Stimulated activated effector memory CD8-positive, alpha-beta T cell treated with anti-CD3 and anti-CD28 coated beads, Interleukin-12 subunit alpha, Interleukin-12 subunit beta, amount 100 ng/mL, for 72 hours (primary cell): ENCODE data around the gene TCP1.
"Not testable (repeated sequence)": the region's sequence is repeated elsewhere in the genome, so short reads cannot be mapped to it uniquely, and the experiment has no call there.

ENCODE experiments used
- ATAC-seq: fragments of 150-1000 bp; cut with Tn5 transposase; 2 replicates; pipeline ENCODE4 v1.10.0; 2021
- DNase-seq, 2 donors: peaks; one replicate each; pipeline ENCODE4 v3.0.0; 2021 to 2022; ENCODE audit warnings: low spot score in 2 of 2
- H3K27ac Mint-ChIP-seq: one replicate; pipeline ENCODE4 v1.8.0; 2022; ENCODE audit warnings: mild to moderate bottlenecking, mixed read lengths
- H3K36me3 Mint-ChIP-seq: one replicate; pipeline ENCODE4 v1.8.0; 2022; ENCODE audit warnings: mild to moderate bottlenecking, mixed read lengths
- H3K4me1 Mint-ChIP-seq: one replicate; pipeline ENCODE4 v1.8.0; 2022; ENCODE audit warnings: mixed read lengths
- H3K4me3 Mint-ChIP-seq: one replicate; pipeline ENCODE4 v1.8.0; 2022; ENCODE audit warnings: mild to moderate bottlenecking, mixed read lengths
- H3K9me3 Mint-ChIP-seq: one replicate; pipeline ENCODE4 v1.8.0; 2022; ENCODE audit warnings: mixed read lengths

Gene TCP1

DNA sequence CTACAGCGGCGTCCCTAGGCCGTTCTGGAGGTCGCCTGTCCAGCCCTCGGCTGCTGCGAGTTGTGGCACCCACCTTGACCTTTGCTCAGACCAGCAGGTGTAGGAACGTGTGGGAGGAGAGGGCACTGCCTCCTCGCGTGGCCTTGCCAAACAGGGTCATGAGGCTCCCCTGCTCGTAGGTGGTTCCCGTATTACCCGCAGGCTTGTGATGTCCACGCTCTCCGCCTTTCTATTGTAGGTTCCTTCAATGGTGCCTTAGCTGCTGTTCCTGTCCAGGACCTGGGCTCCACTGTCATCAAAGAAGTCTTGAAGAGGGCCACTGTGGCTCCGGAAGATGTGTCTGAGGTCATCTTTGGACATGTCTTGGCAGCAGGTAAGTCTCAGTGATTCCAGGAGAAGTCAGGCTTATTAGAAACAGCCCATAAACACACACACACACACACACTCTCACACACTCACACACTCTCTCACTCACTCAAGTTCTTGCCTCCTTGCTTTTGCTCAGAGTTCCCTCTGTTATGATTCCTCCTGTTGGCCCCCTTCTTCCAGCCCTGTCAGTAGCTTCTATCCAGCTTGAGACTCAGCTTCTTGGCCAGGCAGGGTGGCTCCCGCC is 26.6 kb downstream of the TCP1 start:
- Mint-ChIP-seq H3K4me3 (peak overlapping the region; percentile 74), H3K27ac (peak overlapping the region; percentile 92), H3K9me3 (no peaks in the 10 kb centered on the region), H3K36me3 (peaks cover 88% of the 10 kb centered on the region), H3K4me1 (peaks cover 39% of the 10 kb centered on the region)
- ATAC-seq (no peak), DNase-seq (no peak)

DNA sequence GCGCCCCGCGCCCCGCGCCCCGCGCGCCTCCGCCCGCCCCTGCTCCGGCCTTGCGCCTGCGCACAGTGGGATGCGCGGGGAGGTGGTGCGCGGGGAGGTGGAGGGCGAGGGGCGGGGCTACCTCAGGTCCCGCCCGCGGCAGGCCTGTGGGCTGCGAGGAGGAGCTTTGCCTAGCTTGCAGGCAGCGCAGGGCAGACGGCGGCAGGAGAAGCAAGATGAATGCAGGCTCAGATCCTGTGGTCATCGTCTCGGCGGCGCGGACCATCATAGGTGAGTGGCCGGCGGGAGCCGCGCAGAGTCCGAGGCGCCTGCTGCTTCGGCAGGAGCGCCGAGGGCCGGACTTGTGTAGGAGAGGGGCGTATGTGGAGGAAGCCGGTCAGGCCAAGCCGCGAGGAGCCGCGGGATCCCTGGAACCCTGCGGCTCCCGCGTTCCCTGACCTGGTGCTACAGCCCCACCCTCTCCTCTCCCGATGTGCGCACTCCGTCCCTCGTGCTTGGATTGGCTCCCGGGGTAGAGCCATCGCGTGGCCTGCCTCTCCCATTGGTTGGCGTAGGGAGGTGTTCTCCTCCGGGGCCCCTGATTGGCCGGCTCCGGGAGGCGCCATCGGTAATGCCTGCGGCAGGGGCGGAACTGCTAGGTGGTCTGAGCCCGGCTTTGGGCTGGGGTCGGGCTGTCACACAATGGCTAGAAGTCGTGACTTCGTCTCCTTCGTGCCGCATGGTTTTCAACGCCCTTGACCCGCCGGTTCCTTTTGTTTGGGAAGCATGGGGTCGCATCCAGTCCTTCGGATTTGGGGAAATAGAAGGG is 27.3 kb downstream of the TCP1 start, which contains the start of gene ACAT2:
TSS of gene ACAT2 (plus strand) at position 173 of the 808 bp plus-strand sequence. CDS start at position 216, 43 bp downstream.
- Mint-ChIP-seq H3K9me3 (no peaks in the 10 kb centered on the region), H3K27ac (peak within 1 kb of the TSS; percentile 92), H3K4me1 (peaks cover 39% of the 10 kb centered on the region), H3K4me3 (peak within 1 kb of the TSS; percentile 74), H3K36me3 (peaks cover 88% of the 10 kb centered on the region)
- peak; percentile 98 for ATAC-seq
- peak; percentile 84 to 93 for DNase-seq

DNA sequence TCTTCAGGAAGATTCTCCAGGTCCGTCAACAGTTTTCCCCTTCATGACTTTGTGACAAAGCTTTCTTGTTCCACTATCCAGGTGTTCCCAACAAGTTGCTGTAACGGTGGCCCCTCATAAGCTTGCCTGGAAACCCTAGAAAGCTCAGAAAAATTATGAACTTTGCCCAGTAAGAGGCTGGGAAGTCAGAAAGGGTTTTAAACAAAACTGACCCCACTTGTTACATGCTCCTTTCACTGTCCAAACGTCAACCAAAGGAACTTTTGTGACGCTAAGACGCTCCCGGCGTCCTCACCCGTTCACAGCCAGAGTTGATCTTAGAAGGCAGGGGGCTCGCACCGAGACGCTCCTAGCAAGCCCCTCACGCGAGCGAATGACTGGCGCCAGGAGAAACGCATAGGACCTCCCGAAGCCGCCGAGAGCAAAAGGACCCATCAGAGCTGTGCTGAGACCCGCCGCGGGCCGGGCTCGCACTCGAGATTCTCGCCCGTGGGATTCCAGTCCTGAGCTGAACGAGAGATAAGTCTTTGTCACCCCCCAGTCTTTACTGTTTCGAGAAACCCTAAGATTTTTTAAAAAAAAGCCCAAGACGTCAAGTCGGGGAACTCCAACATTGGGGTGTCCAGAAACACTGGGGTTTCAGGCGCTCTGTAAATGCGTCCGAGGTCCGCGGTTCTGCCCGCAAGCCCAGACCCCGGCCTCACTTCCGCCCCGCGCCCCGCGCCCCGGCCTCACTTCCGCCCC is 28.1 kb downstream of the TCP1 start:
- DNase-seq (peak in 1 of 2 donors; percentile 24), ATAC-seq (peak; percentile 2)
- Mint-ChIP-seq H3K9me3 (no peaks in the 10 kb centered on the region), H3K27ac (peak overlapping the region; percentile 92), H3K4me3 (peak overlapping the region; percentile 74), H3K36me3 (peaks cover 88% of the 10 kb centered on the region), H3K4me1 (peaks cover 31% of the 10 kb centered on the region)

DNA sequence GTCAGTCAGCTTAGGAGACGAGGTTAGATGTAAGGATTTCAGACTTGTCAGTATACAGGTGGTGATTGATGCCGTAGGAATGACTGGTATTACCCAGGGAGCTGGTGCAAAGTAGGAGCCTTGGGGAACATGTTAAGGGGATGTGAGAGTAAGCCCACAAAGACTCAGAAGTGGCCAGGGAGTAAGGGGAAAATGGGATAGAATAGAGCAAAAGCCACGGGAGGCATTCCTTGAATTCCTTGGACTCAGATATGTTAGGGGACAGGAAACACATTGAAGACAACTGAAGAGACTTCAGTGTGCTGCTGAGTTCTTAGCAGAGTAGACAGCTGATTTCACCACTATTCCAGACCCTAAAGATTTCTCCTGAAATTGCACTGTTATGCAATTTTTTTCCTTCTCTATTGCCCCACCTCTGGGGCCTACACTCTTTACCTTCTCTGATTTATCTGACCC is 28.8 kb downstream of the TCP1 start:
- peak overlapping the region; percentile 74 for H3K4me3 Mint-ChIP-seq
- H3K27ac Mint-ChIP-seq = peak overlapping the region; percentile 92
- peaks cover 30% of the 10 kb centered on the region for H3K4me1 Mint-ChIP-seq
- DNase-seq (no peak), ATAC-seq (no peak)
- no peaks in the 10 kb centered on the region for H3K9me3 Mint-ChIP-seq
- H3K36me3 Mint-ChIP-seq = peaks cover 88% of the 10 kb centered on the region

DNA sequence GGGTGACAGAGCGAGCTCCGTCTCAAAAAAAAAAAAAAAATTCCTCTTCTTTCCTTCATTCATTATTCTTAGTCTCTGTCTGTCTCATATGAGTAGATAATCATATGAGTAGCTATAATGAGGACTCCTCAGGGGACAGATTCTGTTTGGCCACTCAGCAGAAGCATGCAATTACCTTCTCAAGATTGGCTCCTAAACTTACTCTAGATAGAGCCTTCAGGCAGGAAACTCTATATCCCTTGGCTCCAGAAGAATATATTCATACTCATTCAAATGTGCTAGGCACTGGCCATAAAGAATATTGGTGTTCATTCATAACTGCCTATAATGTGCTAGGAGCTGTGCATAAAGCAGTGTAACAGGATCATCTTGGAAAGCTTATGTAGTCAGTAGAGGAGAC is 29.8 kb downstream of the TCP1 start:
- no peak for DNase-seq
- no peaks in the 10 kb centered on the region for H3K9me3 Mint-ChIP-seq
- H3K36me3 Mint-ChIP-seq = peaks cover 88% of the 10 kb centered on the region
- ATAC-seq = no peak
- no peak overlapping the region for H3K27ac Mint-ChIP-seq
- H3K4me3 Mint-ChIP-seq = no peak overlapping the region
- peaks cover 30% of the 10 kb centered on the region for H3K4me1 Mint-ChIP-seq

DNA sequence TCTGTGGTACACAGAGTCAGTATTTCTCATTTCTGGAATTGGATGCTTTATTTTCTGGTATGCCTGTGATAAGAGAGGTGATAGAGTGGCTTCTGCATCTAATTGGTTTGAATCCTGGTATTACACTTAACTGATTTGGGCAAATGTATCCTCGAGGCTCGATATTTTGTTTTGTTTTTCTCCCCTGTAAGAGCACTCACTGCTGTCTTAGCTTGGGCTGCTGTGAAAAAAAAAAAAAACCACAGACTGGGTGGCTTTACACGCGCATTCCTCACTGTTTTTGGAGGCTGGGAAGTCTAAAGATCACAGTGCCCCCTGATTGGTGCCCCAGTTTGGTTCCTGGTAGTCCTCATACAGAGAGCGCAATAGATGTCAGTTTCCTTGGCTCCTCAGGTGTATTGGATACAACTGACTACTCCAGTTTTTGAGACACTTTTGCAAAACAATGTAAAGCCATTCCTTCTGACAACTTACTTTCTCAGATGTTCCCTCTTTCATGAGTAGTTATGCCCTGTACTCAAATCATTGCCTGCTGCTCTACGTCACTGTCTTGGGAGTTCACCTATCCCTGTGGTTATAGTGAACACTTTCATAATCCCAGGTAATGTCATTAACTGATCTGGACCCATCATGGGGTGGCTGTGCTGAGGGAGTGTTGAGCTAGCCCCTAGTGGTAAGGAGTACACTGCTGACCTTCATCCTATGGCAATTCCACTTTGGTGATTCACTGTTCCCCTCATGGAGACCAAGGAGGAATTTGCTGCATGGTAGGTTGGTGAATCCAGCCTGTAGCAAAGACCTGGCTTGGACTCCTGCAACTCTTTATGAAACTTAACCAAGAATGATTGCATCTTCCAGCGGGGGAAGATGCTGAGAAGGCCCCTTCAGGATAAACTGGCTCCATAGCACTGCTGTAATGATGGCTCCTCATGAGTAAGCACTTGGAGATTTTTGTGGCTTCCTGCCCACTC is 31.1 kb downstream of the TCP1 start:
- Mint-ChIP-seq H3K9me3 (no peaks in the 10 kb centered on the region), H3K4me3 (no peak overlapping the region), H3K4me1 (peaks cover 30% of the 10 kb centered on the region), H3K27ac (peak overlapping the region; percentile 8), H3K36me3 (peaks cover 88% of the 10 kb centered on the region)
- no peak for DNase-seq
- no peak for ATAC-seq

DNA sequence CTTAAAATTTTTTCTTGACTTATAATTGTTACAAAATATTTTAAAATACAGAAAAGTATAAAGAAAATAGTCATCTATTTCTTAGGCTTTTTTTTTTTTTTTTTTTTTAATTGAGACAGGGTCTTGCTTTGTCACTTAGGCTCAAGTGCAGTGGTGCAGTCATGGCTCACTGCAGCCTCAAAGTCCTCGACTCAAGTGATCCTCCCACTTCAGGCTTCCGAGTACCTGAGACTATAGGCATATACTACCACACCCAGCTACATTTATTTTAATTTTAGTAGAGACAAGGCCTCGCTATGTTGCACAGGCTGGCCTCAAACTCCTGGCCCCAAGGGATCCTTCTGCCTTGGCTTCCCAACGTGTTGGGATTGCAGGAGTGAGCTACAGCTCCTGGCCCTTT is 32.9 kb downstream of the TCP1 start:
- no peaks in the 10 kb centered on the region for H3K9me3 Mint-ChIP-seq
- peaks cover 88% of the 10 kb centered on the region for H3K36me3 Mint-ChIP-seq
- H3K27ac Mint-ChIP-seq = no peak overlapping the region

DNA sequence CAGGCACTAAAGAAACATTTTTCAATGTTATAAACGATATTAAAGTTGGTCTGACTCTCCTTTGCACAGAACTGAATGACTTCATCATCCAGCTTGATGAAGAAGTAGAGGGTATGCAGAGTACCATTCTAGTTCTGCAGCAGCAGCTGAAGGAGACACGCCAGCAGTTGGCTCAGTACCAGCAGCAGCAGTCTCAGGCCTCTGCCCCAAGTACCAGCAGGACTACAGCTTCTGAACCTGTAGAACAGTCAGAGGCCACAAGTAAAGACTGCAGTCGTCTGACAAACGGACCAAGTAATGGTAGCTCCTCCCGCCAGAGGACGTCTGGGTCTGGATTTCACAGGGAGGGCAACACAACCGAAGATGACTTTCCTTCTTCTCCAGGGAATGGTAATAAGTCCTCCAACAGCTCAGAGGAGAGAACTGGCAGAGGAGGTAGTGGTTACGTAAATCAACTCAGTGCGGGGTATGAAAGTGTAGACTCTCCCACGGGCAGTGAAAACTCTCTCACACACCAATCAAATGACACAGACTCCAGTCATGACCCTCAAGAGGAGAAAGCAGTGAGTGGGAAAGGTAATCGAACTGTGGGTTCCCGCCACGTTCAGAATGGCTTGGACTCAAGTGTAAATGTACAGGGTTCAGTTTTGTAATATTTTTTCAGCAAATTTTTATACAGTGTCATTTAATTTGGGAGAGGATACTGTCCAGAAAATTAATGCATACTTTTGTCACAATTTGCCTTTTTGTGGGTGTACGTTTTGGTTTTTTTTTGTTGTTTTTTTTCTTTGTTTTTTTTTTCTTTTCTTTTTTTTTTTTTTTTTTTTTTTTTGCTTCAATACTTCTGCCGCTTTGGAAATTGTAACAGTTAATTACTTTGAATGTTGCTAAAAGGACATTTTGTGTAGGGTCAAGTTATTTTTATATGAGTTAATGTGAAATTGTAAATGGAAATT is 34.2 kb downstream of the TCP1 start:
- no peak overlapping the region for H3K4me3 Mint-ChIP-seq
- H3K9me3 Mint-ChIP-seq = no peaks in the 10 kb centered on the region
- H3K4me1 Mint-ChIP-seq = peaks cover 11% of the 10 kb centered on the region
- DNase-seq (no peak), ATAC-seq (no peak)
- H3K36me3 Mint-ChIP-seq = peaks cover 97% of the 10 kb centered on the region
- peak overlapping the region; percentile 54 for H3K27ac Mint-ChIP-seq

More for the DNA sequence above, 32.9 kb downstream of the TCP1 start:
- Mint-ChIP-seq H3K4me1 (peaks cover 24% of the 10 kb centered on the region), H3K4me3 (no peak overlapping the region)
- ATAC-seq (no peak), DNase-seq (no peak)

DNA sequence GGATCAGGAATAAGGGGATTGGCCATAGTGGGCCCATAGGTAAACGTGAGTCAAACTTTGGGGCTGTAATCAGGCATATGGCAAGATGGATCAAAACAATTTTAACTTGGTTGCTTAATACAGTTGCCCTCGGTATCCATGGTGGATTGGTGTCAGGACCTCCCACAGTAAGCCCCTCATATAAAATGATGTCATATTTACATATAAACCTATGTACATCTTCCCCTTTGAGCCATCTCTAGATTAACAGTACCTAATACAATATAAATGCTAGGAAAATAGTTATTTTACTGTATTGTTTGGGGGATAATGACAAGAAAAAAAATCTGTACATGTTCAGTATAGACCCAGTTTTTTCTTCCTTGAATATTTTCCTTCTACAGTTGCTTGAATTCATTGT is 35.0 kb downstream of the TCP1 start:
- no peaks in the 10 kb centered on the region for H3K9me3 Mint-ChIP-seq
- no peak overlapping the region for H3K27ac Mint-ChIP-seq
- no peak for DNase-seq
- no peak for ATAC-seq
- H3K4me3 Mint-ChIP-seq = no peak overlapping the region
- H3K36me3 Mint-ChIP-seq = peaks cover 97% of the 10 kb centered on the region
- H3K4me1 Mint-ChIP-seq = peaks cover 5% of the 10 kb centered on the region

DNA sequence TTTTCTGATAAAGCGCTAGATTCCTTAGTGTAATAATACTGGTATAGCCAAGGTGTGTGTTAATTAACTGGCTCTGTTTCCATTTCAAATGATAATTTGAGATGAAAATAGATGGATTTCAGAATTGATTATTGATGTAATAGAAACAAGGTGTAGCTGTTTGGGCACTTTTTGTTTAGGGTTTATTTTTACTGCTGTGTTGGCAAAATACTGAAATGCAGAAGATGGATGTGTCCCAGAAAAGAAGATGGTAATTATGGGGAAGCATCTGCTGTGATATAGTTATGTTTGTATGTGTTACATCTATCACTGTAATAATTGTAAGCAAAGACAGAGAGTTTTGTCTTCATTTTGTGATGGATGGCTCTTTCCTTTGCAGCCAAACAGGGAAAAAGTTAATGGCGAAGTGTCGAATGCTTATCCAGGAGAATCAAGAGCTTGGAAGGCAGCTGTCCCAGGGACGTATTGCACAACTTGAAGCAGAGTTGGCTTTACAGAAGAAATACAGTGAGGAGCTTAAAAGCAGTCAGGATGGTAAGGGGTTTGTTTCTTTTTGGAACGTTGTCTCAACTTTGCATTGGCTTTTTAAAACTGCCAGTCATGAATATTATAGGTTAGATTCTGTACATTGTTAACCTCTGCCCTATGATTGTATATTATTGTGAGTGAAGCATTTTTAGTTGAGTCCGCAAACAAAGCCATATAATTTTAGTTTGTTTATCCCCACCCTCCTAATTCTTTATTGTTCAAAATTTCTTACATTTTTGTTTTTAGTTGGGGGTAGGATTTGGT is 36.1 kb downstream of the TCP1 start:
- DNase-seq = no peak
- no peak for ATAC-seq
- H3K4me1 Mint-ChIP-seq = no peaks in the 10 kb centered on the region
- H3K27ac Mint-ChIP-seq = peak overlapping the region; percentile 60
- peaks cover 100% of the 10 kb centered on the region for H3K36me3 Mint-ChIP-seq
- no peaks in the 10 kb centered on the region for H3K9me3 Mint-ChIP-seq
- H3K4me3 Mint-ChIP-seq = no peak overlapping the region

DNA sequence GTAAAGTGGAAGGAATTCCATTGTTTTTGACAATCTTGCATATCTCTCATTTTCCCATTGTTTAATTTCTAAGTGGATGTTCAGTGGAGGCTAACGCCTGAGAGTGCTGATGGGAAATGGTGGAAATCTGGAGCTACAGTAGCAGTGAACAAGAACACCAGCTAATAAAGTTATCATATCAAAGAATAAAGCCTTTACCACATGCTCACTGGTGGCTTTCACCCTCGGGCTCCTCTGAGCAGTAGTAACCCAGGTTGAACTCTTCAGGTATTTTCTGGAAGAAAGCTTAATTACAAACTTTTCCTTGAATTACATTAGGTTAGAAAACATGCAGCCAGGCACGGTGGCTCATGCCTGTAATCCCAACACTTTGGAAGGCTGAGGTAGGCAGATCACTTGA is 38.0 kb downstream of the TCP1 start:
- ATAC-seq (no peak), DNase-seq (no peak)
- no peaks in the 10 kb centered on the region for H3K9me3 Mint-ChIP-seq
- no peak overlapping the region for H3K4me3 Mint-ChIP-seq
- no peak overlapping the region for H3K27ac Mint-ChIP-seq
- no peaks in the 10 kb centered on the region for H3K4me1 Mint-ChIP-seq
- peaks cover 100% of the 10 kb centered on the region for H3K36me3 Mint-ChIP-seq

DNA sequence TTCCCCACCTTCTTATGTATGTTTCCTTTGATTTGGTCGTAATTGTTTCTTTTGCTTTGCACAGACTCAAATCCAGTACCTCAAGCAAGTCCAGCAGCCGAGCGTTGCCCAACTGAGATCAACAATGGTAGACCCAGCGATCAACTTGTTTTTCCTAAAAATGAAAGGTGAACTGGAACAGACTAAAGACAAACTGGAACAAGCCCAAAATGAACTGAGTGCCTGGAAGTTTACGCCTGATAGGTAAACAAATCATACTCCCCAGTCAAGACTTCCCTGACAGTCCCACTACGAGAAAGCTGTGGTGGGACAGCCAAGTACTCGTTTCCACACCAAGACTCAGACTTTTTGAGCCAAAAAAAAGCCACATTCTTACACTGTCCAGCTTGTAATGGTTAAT is 41.3 kb downstream of the TCP1 start:
- Mint-ChIP-seq H3K36me3 (peaks cover 100% of the 10 kb centered on the region), H3K4me1 (peaks cover 11% of the 10 kb centered on the region)
- H3K27ac Mint-ChIP-seq, H3K9me3 Mint-ChIP-seq, ATAC-seq, DNase-seq, H3K4me3 Mint-ChIP-seq: not testable (repeated sequence)

DNA sequence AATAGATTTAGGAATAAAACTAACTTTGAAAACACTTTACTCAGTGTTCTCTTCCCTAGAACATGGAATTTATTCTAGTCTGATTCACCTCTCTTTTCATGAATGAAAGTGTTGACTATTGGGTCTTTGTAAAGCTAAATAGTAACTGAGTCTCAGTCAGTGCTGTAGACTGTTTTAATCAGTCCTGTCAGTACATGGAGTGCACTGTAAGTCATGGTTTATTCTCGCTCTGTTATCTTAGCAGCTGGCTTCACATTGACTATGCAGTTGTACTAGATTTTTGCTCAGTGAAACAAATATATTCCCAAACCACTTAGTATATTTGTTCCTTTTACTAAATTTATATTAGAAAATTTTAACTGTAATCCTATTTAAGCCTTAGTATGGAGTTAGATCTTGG is 42.6 kb downstream of the TCP1 start:
- Mint-ChIP-seq H3K4me1 (peaks cover 11% of the 10 kb centered on the region), H3K9me3 (no peaks in the 10 kb centered on the region), H3K36me3 (peaks cover 100% of the 10 kb centered on the region), H3K27ac (no peak overlapping the region), H3K4me3 (no peak overlapping the region)
- DNase-seq (no peak), ATAC-seq (no peak)
